GM12872 (cell line): ENCODE data around the gene SMYD2.

Experiments used
- CTCF ChIP-seq: IDR thresholded peaks from 3 replicates; pipeline ENCODE4 v1.5.1; 2011; ENCODE audit warnings: low read depth, mild to moderate bottlenecking, low read length, moderate library complexity; ENCODE audit not compliant: insufficient read depth

SMYD2 gene

GRCh38 chr1:214272964-214273533, 7.9 kb upstream of the SMYD2 start:
- TF ChIP-seq CTCF = no peak

GRCh38 chr1:214276786-214277185, 4.2 kb upstream of the SMYD2 start:
- no peak for TF ChIP-seq CTCF

- no peak for TF ChIP-seq CTCF
Observed at GRCh38 chr1:214277704-214278635, 3.0 kb upstream of the SMYD2 start.

GRCh38 chr1:214280386-214281020, 456 bp upstream of the SMYD2 start:
- TF ChIP-seq CTCF = 0 out of 3 replicates have a peak, but pooled peaks have one; percentile 3

- no peak for TF ChIP-seq CTCF
Observed at GRCh38 chr1:214281720-214282629, 1.0 kb downstream of the SMYD2 start.

- no peak for TF ChIP-seq CTCF
Observed at GRCh38 chr1:214282630-214283242, 1.8 kb downstream of the SMYD2 start.
